ENCODE results near the gene C6orf89.

C6orf89 gene

DNA sequence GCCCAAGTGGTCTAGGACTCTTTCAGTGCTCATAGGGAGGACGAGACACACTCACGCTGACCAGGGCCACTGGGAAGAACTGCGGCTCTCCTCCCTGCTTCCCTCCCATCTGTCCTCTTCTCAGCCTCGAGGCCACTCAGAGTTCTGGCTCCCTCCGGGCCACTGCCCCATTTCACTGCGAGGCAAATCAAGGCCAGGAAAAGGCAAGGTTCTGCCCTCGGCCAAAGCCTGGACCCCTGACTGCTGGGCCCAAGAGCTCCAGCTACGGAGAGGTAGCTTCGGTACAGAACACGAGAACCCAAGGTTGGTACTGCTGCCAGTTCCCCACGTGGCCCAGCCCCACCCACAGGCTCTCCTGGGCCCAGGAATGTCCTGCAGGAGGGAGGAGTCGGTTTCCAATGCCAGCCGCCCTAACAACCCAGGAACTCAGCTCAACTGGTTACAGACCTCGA lies 83.5 kb downstream of the C6orf89 start:
- ChIA-PET POLR2A (no interaction called here), CTCF (no interaction called here)
- no peak for DNase-seq (ENCODE audit: low read depth, low spot score)
- TF ChIP-seq, protein P1, sequence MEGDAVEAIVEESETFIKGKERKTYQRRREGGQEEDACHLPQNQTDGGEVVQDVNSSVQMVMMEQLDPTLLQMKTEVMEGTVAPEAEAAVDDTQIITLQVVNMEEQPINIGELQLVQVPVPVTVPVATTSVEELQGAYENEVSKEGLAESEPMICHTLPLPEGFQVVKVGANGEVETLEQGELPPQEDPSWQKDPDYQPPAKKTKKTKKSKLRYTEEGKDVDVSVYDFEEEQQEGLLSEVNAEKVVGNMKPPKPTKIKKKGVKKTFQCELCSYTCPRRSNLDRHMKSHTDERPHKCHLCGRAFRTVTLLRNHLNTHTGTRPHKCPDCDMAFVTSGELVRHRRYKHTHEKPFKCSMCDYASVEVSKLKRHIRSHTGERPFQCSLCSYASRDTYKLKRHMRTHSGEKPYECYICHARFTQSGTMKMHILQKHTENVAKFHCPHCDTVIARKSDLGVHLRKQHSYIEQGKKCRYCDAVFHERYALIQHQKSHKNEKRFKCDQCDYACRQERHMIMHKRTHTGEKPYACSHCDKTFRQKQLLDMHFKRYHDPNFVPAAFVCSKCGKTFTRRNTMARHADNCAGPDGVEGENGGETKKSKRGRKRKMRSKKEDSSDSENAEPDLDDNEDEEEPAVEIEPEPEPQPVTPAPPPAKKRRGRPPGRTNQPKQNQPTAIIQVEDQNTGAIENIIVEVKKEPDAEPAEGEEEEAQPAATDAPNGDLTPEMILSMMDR (IDR thresholded peaks at IDR 0.05; ENCODE audit: insufficient read depth, low read length, missing control alignments) = no peak
- H3K4me3 ChIP-seq (ENCODE audit: low read depth, low read length) = no peak overlapping the region

DNA sequence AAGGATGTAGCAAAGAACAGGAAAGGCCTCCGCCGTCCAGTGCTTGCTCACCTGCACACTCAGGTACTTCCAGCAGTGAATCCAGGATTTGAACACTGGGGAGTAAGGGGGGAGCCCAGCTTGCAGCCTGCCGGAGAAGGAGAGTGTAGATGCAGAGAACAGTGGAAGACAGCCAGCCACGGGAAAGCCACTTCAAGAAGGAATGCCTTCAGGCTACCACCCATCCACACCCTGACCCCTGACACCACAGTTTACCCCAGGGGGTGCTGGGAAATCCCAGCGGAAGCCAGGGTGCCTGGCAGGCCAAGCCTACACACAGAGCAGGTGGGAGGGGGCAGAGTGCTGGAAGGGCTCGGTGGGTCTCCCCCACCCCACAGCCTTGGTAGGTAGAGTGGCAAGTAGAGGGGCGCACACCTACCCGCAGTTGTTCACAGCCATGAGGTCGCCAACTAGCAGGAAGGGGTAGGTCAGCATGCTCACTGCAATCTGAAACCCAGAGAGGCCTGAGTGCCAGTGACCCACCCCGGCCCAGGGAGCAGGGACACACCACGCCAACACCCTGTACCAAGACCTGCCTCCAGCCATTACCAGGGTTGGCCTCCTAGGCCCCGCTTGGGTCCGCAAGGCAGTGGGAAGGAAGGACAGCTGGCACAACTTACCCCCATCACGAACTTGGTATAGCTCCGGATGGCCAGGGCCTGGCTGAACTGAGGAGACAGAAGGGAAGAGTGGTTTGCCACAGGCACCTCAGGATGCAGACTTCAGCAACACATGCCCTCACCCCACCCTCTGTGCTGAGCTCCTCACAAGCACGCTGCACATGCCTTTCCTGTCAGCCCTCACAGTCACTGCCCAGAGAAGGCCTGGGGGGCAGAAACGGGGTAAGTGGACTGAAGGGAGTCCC lies 84.5 kb downstream of the C6orf89 start:
- ChIA-PET POLR2A (no interaction called here), CTCF (interaction anchor here (0.9 to 1.4 kb wide), 2 partner anchors 9 to 57 kb away, joined by 3 to 4 read pairs; no protein-coding TSS in a partner anchor)
- TF ChIP-seq, protein P1 (IDR thresholded peaks at IDR 0.05; ENCODE audit: insufficient read depth, low read length, missing control alignments) = no peak
- H3K4me3 ChIP-seq (ENCODE audit: low read depth, low read length) = no peak overlapping the region
- no peak for DNase-seq (ENCODE audit: low read depth, low spot score)

DNA sequence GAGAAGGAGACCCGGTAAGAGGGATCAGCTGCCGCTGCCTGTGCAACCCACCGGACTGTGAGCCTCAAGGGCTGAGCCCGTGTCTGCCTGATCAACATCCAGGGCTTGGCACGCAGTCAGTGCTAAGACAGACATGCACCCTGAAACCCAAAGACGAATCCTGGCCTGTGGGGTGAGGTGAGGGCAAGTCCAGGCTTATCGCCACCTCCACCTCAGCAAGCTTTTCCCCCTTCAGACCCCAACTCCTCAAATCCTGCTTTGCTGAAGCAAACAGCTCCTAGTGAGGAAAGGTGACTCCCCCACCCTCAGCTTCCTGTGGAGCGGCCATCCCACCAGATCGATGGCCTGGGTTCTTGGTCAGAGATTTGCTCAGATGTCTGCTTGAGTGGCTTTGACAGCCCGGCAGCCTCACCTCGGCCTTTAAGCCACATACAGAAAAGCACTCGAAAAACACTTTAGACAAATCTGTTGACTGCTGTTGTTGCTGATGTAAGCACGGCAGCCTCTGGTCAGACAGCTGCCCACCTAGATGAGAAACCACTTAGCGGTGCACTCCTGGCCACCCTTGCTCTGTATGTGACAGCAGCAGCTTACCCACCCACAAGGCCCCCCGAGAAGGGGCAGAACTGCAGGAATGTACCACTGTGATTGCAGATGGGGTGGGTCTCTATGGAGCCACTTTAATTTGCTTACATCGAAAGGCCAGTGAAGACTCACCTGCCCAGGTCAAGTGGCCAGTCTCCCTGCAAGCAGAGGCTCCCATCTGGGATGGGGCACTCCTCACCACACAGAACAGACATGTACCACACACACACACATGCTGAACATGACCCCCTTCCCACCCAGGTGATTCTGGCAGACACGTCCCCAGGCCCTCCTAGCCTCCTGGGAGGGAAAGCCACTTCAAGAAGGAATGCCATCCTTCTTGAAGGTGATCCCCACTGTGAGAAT lies 85.4 kb downstream of the C6orf89 start:
- DNase-seq (ENCODE audit: low read depth, low spot score) = no peak
- POLR2A ChIA-PET = no interaction called here
- TF ChIP-seq, protein P1 (IDR thresholded peaks at IDR 0.05; ENCODE audit: insufficient read depth, low read length, missing control alignments) = no peak
- no peak overlapping the region for H3K4me3 ChIP-seq (ENCODE audit: low read depth, low read length)
- CTCF ChIA-PET = interaction anchor here (0.9 to 1.4 kb wide), 2 partner anchors 8 to 58 kb away, joined by 3 to 4 read pairs; no protein-coding TSS in a partner anchor

DNA sequence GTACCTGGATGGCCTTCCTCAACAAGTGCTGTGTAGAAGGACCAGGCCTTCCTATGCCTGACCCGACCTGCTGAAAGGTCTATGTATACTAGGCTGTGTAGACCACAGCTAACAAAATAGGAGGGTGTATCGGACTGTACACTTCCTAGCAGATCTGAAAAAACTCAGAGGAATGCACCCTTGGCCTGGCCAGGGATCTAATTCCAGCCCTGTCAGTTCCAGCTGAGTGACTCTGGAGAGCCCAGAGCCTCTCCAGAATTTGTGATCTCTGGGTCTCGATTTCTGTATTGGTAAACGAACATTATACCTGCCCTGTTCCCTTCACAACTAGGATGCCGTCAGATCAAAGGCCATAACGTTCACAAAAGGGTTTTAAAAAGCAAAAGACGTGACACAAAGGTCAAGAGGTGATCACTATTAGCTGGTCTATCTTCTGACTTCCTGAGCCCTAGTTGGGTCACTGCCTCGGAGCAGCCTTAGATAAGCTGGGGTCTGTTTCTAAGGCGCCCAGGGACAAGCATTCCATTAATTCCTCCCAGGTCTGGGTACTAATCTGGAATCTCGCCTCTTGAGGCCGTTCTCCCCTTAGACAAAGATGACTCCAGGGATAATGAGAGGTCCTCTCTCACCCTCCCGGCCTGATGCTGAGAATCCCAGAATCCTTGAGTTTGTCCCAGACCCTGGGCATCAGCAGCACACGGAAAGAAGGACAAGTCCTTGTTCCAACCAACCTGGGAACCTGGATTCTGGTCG lies 86.3 kb downstream of the C6orf89 start:
- DNase-seq (ENCODE audit: low read depth, low spot score) = no peak
- no peak overlapping the region for H3K4me3 ChIP-seq (ENCODE audit: low read depth, low read length)
- ChIA-PET POLR2A (no interaction called here), CTCF (interaction anchor here (1.2 to 1.4 kb wide), 2 partner anchors 7 to 87 kb away, joined by 4 read pairs; no protein-coding TSS in a partner anchor)
- TF ChIP-seq, protein P1 (IDR thresholded peaks at IDR 0.05; ENCODE audit: insufficient read depth, low read length, missing control alignments) = no peak

DNA sequence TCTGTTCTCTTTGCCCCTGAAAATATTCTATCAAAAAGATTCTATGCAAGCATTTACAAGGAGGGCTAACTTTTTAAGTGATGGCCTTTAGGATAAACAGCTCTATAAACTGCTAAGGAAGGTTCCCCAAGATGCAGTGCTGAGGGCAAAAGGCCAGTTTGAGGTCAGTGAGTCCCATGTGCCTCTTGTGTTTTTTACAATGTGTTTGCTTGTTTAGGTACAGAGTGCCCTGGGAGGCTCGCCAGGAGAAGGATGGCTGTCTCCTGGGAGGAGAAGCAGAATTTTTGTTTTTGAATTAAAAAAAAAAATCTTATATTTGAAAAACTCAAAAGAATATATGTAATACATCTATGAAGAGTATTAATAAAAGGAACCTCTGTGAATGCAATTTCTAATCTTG lies 87.4 kb downstream of the C6orf89 start:
- POLR2A ChIA-PET = no interaction called here
- H3K4me3 ChIP-seq (ENCODE audit: low read depth, low read length) = no peak overlapping the region
- CTCF ChIA-PET = interaction anchor here (1.2 kb wide), 1 partner anchor 88 kb away, joined by 4 read pairs; no protein-coding TSS in a partner anchor
- TF ChIP-seq, protein P1 (IDR thresholded peaks at IDR 0.05; ENCODE audit: insufficient read depth, low read length, missing control alignments) = no peak
- no peak for DNase-seq (ENCODE audit: low read depth, low spot score)
